NCI-H146 (cell line): ENCODE results near the gene OR8S1.
"Not testable (repeated sequence)": the region's sequence is repeated elsewhere in the genome, so short reads cannot be mapped to it uniquely, and the experiment has no call there.

ENCODE experiments used
- DNase-seq: peaks from one replicate; lab custom pipeline; 2025; lab: John Stamatoyannopoulos, UW

Gene OR8S1, protein sequence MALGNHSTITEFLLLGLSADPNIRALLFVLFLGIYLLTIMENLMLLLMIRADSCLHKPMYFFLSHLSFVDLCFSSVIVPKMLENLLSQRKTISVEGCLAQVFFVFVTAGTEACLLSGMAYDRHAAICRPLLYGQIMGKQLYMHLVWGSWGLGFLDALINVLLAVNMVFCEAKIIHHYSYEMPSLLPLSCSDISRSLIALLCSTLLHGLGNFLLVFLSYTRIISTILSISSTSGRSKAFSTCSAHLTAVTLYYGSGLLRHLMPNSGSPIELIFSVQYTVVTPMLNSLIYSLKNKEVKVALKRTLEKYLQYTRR

DNA sequence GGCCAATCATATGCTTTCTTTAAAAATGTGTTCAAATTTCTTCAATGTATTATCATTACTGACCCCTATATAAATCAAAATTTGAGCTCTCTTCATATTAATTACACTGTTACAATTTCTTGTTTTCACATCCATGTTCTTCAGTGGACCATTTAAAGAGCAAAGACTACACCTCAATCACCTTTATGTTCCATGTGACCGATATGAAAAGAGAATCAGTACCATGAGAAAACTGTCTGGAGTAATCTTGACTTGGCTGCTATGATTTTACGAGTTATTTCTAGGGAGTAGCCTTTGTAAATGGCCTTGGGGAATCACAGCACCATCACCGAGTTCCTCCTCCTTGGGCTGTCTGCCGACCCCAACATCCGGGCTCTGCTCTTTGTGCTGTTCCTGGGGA lies at the start of gene OR8S1:
TSS of gene OR8S1 (plus strand) at position 301 of the 400 bp plus-strand sequence. CDS start at position 301, 0 bp downstream.
- DNase-seq: no peak

DNA sequence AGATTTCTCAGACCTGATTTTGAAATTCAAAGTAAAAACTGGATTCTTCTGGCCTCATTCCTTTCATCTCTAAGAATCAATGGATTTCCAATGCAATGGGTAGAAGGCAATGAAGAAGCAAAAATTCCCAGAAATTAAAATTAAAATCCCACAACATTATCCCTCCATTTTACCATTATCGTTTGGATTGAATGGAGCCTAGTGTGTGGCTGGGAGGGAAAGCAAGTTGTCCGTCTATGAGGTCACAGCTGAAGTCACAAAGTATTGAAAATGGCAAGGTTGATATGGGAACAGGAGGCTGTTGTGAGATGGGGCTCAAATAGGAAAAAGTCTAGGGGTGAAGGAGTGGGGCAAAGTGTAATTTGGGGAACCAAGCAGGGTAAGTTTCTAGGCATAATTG lies 43.2 kb upstream of the OR8S1 start, which contains the start of gene C12orf54:
TSS of gene C12orf54 (plus strand) at position 301 of the 400 bp plus-strand sequence. CDS start 799 bp downstream, outside the sequence.
- no peak for DNase-seq

DNA sequence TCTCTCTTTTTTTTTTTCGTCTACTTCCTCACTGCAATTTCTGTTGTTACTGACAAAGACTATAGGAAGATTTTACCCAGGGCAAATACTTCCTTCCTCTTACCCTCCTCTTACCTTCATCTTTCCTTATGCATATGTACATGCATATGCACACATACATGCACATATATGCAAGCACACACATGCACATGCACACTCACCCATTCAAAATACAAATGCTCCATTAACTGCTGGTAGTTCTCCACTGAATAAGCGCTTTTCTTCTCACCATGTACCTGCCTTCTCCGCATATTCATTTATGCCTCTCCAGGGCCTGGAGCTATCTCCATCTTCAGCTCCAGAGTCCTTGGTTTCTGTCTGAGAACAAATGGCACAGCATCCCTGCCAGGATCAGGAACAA lies 42.5 kb upstream of the OR8S1 start:
- DNase-seq: no peak

DNA sequence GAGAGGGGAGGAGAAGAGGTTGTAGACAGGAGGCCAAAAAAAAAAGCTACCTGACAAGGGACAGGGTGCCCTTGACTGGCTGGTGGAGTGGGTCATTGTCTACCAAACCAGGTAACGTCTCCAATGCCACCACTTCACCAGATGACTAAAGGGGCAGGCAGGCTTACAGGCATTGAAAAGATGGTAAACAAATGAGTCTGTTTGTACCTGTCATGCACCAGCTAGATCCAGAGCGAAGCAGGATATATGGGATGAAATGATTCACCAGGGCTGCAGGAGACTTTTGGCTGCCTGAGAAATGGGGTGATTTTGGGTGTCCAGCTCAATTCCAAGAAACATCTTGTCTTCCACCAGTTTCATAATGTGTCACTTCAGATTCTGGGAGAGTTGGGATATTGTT lies 39.2 kb upstream of the OR8S1 start:
- DNase-seq: no peak

DNA sequence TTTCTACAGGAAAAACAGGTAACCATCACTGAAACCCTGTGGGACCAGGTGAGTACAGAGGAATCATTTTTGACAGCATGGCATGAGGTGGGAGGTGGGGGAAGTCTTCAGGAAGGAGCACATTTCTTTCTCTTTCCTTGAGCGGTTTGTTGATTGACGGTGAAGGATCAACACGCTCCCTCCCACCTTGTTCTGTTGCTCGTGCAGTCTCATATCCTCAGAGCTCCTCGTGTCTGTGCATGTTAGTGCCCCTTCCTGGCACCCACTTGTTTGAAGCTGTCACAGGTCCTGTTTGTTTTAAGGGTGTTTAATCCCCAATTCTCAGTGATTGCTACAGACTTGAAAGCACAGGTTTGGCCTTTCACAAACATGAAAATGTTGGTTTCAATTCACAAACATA lies 38.8 kb upstream of the OR8S1 start:
- DNase-seq: no peak

DNA sequence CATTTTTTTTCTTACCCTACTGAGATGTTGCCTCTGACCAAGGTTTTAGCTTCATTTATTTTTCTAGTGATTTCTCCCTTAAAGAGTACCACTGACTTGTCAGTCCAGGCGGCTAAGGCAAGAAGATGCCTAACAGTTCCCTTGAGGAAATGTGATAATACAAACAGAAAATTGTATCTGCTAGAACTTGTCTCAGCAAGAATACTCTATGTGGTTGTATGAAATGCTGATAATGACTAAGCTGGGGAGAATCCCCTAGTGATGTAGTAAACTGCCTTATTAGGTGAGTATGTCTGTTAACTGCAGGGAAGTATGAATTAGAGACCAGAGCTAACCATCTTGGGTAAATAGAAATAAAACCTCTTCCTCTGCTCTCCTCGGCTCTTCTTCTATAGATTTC lies 36.4 kb upstream of the OR8S1 start:
- DNase-seq: no peak

DNA sequence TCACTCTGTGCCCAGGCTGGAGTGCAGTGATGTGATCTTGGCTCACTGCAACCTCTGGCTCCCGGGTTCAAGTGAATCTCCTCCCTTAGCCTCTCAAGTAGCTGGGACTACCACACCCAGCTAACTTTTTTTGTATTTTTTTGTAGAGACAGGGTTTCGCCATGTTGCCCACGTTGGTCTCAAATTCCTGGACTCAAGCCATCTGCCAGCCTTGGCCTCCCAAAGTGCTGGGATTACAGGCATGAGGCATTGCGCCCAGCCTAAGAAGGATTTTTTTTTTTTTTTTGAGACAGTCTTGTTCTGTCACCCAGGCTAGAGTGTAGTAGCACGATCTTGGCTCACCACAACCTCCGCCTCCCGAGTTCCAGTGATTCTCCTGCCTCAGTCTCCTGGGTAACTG lies 36.0 kb upstream of the OR8S1 start:
- not testable (repeated sequence) for DNase-seq

DNA sequence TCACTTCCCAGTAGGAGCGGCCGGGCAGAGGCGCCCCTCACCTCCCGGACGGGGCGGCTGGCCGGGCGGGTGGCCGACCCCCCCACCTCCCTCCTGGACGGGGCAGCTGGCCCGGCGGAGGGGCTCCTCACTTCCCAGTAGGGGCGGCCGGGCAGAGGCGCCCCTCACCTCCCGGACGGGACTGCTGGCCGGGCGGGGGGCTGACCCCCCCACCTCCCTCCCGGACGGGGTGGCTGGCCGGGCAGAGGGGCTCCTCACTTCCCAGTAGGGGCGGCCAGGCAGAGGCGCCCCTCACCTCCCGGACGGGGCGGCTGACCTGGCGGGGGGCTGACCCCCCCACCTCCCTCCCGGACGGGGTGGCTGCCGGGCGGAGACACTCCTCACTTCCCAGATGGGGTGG lies 25.2 kb upstream of the OR8S1 start:
- not testable (repeated sequence) for DNase-seq

DNA sequence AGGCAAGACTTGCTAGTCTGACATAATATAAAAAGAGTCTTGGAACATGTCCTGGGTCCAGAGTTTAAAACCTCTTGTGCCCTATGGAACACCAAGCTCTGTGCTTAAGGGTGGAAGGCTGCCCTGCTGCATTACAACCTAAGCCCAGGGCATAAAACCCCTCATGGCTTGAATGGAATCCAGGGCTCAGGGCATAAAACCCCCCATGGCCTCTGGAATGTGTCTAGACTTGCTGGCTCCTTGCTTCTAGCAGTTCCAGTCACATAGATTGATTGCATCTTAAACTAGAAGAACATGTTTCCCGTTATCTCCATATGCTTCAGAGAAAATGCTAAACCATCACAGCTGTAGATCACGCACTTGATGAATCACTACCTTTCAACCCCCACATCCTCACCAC lies 18.6 kb upstream of the OR8S1 start:
- DNase-seq: not testable (repeated sequence)

DNA sequence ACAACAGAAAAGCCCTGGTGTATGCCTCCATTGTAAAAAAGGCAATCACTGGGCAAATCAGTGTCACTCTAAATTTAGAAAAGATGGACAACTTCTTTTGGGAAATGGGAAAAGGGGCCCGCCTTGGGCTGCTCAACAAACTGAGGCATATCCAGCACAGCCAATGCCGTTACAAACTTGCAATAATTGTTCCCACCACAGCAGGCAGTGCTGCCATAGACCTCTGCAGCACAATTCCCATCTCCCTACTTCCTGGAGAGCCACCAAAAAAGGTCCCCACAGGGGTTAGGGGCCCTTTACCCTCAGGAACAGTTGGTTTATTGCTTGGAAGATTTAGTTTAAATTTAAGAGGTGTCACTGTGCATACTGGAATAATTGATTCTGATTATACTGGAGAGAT lies 16.4 kb upstream of the OR8S1 start:
- DNase-seq: no peak

DNA sequence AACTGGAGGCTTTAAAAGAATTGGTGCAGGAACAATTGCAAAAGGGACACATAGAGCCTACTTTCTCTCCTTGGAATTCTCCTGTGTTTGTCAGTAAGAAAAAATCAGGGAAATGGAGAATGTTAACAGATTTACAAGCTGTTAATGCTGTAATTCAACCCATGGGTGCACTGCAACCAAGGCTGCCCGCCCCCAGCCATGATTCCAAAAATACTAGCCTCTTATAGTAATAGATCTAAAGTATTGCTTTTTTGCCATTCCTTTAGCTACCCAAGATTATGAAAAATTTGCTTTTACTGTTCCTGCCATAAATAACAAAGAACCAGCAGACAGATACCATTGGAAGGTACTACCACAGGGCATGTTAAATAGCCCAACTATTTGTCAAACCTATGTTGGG lies 15.3 kb upstream of the OR8S1 start:
- no peak for DNase-seq

DNA sequence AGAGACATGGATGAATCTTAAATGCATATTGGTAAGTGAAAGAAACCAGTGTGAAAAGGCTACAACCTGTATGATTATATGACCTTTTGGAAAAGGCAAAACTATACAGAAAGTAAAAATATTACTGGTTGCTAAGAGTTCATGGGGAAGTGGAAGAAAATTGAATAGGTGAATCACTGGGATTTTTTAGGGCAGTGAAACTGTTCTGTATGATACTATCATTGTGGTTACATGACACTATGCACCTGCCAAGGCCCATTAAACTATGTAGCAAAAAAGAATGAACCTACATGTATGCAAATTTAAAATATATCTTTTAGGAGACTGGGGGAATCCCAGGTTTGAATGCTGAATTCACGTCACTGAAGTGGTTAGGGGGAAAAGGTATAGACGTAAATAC lies 12.6 kb upstream of the OR8S1 start:
- no peak for DNase-seq

DNA sequence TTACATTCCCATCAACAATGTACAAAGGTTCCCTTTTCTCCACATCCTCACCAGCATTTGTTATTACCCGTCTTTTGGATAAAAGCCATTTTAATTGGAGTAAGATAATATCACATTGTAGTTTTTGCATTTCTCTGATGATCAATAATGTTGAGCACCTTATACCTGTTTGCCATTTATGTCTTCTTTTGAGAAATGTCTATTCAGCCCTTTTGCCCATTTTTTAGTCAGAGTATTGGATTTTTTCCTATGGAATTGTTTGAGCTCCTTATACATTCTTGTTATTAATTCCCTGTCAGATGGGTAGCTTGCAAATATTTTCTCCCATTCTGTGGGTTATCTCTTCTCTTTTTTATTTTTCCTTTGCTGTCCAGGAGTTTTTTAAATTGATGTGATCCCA lies 10.7 kb upstream of the OR8S1 start:
- no peak for DNase-seq

DNA sequence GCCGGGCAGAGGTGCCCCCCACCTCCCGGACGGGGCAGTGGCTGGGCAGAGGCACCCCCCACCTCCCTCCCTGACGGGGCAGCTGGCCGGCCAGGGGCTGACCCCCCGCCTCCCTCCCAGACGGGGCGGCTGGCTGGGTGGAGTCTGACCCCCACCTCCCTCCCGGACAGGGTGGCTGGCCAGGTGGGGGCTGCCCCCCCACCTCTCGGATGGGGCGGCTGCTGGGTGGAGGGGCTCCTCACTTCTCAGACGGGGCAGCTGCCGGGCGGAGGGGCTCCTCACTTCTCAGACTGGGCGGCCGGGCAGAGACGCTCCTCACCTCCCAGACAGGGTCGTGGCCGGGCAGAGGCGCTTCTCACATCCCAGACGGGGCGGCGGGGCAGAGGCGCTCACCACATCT lies 5.1 kb upstream of the OR8S1 start:
- DNase-seq: not testable (repeated sequence)

DNA sequence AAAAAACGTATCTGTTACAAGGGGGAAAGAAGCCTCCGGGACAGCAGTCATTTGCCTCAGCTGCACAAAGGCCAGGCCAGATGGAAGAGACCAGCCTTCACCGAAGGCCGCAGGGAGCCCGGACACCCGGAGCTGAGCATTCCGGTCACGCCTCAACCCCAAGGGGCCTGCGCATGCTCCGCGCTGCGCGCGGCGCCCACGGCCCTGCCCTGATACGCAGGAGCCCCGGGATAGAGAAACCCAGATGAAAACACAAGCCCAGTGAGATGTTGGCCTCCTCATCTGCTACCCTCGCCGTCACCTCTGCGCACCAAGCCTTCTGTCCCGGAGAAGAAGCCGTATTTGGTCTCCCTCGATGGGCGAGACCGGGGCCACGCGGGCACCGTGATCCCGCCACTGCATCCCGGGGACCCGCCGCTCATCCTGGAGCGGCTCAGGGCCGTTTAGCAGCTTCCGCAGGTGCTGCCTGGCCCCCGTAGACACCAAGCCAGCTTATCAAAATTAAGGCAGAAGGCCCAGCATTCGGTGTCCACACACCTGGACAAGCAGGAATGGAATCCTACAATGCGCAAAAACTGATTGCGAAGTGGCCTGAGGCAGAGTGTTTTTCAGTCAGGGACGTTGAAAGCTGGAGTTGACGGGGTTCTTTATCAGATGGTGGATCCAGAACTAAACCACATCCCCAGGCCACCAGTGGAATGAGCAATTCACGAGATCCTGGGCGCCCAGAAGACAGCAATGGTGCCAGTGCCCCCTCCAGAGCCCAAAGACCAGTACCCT lies 2.6 kb downstream of the OR8S1 start:
- no peak for DNase-seq

DNA sequence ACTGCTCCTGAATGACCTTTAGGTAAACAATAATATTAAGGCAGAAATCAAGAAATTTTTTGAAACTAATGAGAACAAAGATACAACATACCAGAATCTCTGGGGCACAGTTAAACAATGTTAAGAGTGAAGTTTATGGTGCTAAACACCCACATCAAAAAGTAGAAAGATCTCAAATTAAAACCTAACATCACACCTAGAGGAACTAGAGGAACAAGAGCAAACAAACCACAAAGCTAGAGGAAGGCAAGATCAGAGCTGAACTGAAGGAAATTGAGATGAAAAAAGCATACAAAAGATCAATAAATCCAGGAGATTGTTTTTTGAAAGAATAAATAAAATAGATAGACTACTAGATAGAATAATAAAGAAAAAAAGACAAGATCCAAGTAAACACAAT lies 7.2 kb downstream of the OR8S1 start:
- no peak for DNase-seq

DNA sequence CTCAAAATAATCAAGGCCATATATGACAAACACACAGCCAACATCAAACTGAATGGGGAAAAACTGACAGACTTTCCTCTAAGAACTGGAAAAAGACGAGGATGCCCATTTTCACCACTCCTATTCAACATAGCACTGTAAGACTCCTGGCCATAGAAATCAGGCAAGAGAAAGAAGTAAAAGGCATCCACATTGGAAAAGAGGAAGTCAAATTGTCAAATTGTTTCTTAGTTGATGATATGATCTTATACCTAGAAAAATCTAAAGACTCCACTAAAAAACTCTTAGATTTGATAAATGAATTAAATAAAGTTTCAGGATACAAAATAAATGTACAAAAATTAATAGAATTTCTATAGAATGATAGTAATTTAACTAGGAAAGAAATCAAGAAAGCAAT lies 11.2 kb downstream of the OR8S1 start:
- DNase-seq: no peak

DNA sequence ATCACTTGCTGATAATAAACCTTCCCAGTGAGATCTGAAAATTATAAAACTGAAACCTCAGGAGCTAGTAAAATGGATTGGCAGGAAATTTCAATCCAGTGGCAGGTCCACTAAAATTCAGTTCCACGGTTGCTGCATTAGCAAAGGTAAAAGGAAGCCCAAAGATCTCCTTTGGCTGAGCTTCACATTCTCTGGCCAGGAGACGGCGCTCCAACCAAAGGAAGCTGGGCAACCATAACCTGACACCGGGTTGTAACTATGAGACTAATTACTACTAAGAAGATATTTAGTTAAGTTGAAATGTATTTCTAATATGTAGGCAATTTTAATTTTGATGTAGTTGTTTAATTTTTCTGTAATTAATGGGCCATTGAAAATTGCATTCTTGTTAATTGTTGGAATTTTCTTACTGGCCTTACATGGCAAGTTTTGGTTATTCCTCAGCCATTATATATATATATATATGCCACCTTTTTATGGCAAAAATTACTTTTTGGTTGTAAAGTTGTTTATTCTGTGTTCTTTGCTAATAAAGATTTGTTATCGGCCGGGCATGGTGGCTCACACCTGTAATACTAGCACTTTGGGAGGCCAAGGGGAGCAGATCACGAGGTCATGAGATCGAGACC lies 17.0 kb downstream of the OR8S1 start:
- DNase-seq: peak; percentile 19

DNA sequence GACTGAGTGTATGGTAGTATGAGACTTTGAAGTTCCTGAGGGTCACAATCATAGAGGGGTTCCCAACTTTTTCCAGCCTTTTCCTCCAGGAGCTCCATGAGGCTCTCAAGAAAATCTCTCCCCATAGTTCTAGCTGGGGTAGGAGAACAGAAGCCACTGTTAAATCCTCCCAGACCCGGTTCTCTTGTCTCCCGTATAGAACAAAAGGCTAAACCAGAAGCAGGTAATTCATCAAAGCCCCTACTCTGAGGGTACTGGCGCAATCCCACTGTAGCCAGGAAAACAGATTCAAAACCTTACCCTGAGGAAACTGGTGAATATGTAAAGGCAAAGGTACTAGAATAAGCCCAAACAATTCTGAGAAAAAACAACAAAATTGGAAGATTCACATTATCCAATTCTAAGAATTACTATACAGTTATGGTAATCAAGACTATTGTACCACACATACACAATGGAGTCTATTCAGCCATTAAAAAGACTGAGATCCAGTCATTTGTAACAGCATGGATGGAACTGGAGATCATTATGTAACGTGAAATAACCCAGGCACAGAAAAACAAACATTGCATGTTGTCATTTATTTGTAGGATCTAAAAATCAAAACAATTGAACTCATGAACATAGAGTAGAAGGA lies 20.5 kb downstream of the OR8S1 start:
- DNase-seq: no peak

DNA sequence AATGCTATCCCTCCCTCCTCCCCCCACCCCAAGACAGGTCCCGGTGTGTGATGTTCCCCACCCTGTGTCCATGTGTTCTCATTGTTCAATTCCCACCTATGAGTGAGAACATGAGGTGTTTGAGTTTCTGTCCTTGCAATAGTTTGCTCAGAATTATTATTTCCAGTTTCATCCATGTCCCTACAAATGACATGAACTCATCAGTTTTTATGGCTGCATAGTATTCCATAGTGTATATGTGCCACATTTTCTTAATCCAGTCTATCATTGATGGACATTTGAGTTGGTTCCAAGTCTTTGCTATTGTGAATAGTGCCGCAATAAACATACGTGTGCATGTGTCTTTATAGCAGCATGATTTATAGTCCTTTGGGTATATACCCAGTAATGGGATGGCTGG lies 21.6 kb downstream of the OR8S1 start:
- DNase-seq: not testable (repeated sequence)

DNA sequence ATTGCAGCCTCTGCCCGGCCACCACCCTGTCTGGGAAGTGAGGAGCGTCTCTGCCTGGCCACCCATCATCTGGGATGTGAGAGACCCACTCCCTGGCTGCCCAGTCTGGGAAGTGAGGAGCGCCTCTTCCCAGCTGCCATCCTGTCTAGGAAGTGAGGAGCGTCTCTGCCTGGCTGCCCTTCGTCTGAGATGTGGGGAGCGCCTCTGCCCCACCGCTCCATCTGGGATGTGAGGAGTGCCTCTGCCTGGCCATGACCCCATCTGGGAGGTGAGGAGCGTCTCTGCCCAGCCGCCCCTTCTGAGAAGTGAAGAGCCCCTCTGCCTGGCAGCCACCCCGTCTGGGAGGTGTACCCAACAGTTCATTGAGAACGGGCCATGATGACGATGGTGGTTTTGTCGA lies 26.2 kb downstream of the OR8S1 start:
- DNase-seq: not testable (repeated sequence)

DNA sequence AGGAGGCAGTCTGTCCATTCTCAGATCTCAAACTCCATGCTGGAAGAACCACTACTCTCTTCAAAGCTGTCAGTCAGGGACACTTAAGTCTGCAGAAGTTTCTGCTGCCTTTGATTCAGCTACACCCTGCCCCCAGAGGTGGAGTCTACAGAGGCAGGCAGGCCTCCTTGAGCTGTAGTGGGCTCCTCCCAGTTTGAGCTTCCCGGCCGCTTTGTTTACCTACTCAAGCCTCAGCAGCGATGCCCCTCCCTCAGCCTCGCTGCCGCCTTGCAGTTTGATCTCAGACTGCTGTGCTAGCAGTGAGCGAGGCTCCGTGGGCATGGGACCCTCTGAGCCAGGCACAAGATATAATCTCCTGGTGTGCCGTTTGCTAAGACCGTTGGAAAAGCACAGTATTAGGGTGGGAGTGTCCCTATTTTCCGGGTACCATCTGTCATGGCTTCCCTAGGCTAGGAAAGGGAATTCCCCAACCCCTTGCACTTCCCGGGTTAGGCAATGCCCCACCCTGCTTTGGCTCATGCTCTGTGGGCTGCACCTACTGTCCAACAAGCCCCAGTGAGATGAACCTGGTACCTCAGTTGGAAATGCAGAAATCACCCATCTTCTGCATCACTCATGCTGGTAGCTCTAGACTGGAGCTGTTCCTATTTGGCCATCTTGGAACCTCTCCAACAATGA lies 28.4 kb downstream of the OR8S1 start:
- DNase-seq: not testable (repeated sequence)
